ENCODE results near the gene DOCK1.

DNA sequence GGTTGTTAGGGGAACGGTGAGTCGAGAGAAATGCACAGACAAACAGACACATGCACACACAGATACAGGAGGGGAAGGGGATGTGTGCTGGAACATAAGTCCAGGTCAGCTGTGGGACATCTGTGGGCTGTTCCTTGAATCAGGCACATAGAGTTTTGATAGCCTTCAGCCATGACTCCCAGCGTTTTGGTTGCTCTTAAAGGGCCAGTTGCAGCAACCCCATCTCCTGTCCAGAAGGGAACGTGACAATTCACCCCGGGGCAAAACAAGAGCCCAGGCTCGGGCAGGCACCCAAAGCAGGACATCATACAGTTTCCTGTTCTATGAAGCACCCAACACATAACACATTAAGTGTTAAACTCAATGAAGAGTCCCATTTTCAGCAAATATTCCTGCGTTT, 281.6 kb downstream of the DOCK1 start:
- no peak for TF ChIP-seq POLR2AphosphoS5 (IDR thresholded peaks at IDR 0.05)
- TF ChIP-seq, protein P1, sequence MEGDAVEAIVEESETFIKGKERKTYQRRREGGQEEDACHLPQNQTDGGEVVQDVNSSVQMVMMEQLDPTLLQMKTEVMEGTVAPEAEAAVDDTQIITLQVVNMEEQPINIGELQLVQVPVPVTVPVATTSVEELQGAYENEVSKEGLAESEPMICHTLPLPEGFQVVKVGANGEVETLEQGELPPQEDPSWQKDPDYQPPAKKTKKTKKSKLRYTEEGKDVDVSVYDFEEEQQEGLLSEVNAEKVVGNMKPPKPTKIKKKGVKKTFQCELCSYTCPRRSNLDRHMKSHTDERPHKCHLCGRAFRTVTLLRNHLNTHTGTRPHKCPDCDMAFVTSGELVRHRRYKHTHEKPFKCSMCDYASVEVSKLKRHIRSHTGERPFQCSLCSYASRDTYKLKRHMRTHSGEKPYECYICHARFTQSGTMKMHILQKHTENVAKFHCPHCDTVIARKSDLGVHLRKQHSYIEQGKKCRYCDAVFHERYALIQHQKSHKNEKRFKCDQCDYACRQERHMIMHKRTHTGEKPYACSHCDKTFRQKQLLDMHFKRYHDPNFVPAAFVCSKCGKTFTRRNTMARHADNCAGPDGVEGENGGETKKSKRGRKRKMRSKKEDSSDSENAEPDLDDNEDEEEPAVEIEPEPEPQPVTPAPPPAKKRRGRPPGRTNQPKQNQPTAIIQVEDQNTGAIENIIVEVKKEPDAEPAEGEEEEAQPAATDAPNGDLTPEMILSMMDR (IDR thresholded peaks at IDR 0.05) = no peak
- no peak for TF ChIP-seq EP300 (IDR thresholded peaks at IDR 0.05)
